Measurements from ENCODE around the gene HSD17B7.

DNA sequence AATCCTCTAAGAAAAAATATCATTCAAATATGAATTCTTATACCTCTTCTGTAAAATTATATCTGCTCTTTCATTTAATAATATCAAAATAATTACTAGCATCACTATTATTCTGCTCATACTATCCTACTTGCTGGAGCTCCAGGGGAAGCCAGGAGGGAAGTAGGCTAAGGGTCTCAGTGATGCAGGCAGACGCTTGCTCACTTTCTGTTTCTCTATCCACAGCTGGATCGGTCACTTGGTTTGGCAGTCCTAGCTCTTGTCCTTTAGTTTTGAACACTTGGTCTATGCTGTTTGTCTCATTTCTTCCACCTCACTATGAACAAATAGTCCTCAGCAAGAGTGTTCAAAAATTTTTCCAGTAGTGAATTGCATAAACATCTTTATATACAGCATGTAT, 59.2 kb downstream of the HSD17B7 start:
- TF ChIP-seq, protein P1, sequence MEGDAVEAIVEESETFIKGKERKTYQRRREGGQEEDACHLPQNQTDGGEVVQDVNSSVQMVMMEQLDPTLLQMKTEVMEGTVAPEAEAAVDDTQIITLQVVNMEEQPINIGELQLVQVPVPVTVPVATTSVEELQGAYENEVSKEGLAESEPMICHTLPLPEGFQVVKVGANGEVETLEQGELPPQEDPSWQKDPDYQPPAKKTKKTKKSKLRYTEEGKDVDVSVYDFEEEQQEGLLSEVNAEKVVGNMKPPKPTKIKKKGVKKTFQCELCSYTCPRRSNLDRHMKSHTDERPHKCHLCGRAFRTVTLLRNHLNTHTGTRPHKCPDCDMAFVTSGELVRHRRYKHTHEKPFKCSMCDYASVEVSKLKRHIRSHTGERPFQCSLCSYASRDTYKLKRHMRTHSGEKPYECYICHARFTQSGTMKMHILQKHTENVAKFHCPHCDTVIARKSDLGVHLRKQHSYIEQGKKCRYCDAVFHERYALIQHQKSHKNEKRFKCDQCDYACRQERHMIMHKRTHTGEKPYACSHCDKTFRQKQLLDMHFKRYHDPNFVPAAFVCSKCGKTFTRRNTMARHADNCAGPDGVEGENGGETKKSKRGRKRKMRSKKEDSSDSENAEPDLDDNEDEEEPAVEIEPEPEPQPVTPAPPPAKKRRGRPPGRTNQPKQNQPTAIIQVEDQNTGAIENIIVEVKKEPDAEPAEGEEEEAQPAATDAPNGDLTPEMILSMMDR (conservative IDR thresholded peaks at IDR 0.05 in 1 of 2, IDR thresholded peaks at IDR 0.05 in 1 of 2; ENCODE audit: low read depth in 1 of 2, low read length in 2 of 2), result no peak
- TF ChIP-seq EZH2 (IDR thresholded peaks at IDR 0.05; ENCODE audit: low read length, missing control alignments), result no peak
